ENCODE data around the gene GFM2.
A peak's percentile ranks its signal among the peaks of the same experiment; 100 is the strongest.
"Not testable (repeated sequence)": the region's sequence is repeated elsewhere in the genome, so short reads cannot be mapped to it uniquely, and the experiment has no call there.

The GFM2 gene

GRCh38 chr5:74766849-74767578, at the start of gene GFM2, which contains the start of gene NSA2:
GFM2 (minus strand) TSS chr5:74767117; CDS start chr5:74763742, 3,375 bp downstream.
NSA2 (plus strand) TSS chr5:74767249; CDS start chr5:74767361, 112 bp downstream.
- peak; percentile 89 for DNase-seq (ENCODE audit: low read depth)
- peak within 1 kb of the TSS; percentile 93 for H3K4me3 ChIP-seq (ENCODE audit: low read depth, low read length)
- TF ChIP-seq CTCF (IDR thresholded peaks at IDR 0.05; ENCODE audit: control insufficient read depth, extremely low read depth, insufficient read depth), result no peak

GRCh38 chr5:74810915-74811314, 44.0 kb upstream of the GFM2 start:
- H3K4me3 ChIP-seq (ENCODE audit: low read depth, low read length), result no peak overlapping the region
- no peak for DNase-seq (ENCODE audit: low read depth)
- no peak for TF ChIP-seq CTCF (IDR thresholded peaks at IDR 0.05; ENCODE audit: control insufficient read depth, extremely low read depth, insufficient read depth)

- no peak for DNase-seq (ENCODE audit: low read depth)
- TF ChIP-seq CTCF (IDR thresholded peaks at IDR 0.05; ENCODE audit: control insufficient read depth, extremely low read depth, insufficient read depth), result no peak
- H3K4me3 ChIP-seq (ENCODE audit: low read depth, low read length), result no peak overlapping the region
Observed at GRCh38 chr5:74801941-74802340, 35.0 kb upstream of the GFM2 start.

GRCh38 chr5:74801197-74801596, 34.3 kb upstream of the GFM2 start:
- TF ChIP-seq CTCF (IDR thresholded peaks at IDR 0.05; ENCODE audit: control insufficient read depth, extremely low read depth, insufficient read depth), result no peak
- no peak overlapping the region for H3K4me3 ChIP-seq (ENCODE audit: low read depth, low read length)
- DNase-seq (ENCODE audit: low read depth), result no peak

- no peak overlapping the region for H3K4me3 ChIP-seq (ENCODE audit: low read depth, low read length)
- TF ChIP-seq CTCF (IDR thresholded peaks at IDR 0.05; ENCODE audit: control insufficient read depth, extremely low read depth, insufficient read depth), result no peak
- DNase-seq (ENCODE audit: low read depth), result no peak
Observed at GRCh38 chr5:74798977-74799911, 32.3 kb upstream of the GFM2 start.

GRCh38 chr5:74791669-74792068, 24.8 kb upstream of the GFM2 start:
- not testable (repeated sequence) for DNase-seq (ENCODE audit: low read depth); H3K4me3 ChIP-seq (ENCODE audit: low read depth, low read length)

GRCh38 chr5:74787424-74787823, 20.5 kb upstream of the GFM2 start:
- DNase-seq (ENCODE audit: low read depth), result no peak
- no peak for TF ChIP-seq CTCF (IDR thresholded peaks at IDR 0.05; ENCODE audit: control insufficient read depth, extremely low read depth, insufficient read depth)
- H3K4me3 ChIP-seq (ENCODE audit: low read depth, low read length), result no peak overlapping the region

Data from LNCaP clone FGC (cell line).